ENCODE measurements around the gene PTPRJ. TPM values are rescaled to one million over a fixed set of nuclear protein-coding genes. Genes with fewer than 3 reads are reported as not detected.

Gene PTPRJ
- polyA plus RNA-seq, 1 donor (not counting 4 experiments of a cell fraction or from before 2014, with no cell fraction given) = 0.84 TPM

- Histone ChIP-seq H3K79me2 (ENCODE audit: control insufficient read depth, insufficient read depth, low read length) (no peaks in the 10 kb centered on the region), H2AFZ (ENCODE audit: control insufficient read depth, low read length) (no peak overlapping the region), H3K4me2 (ENCODE audit: control insufficient read depth, extremely low read depth, insufficient read depth, low read depth, low read length) (no peak overlapping the region), H3K4me1 (ENCODE audit: control insufficient read depth, extremely low read depth, insufficient read depth, low read length) (no peaks in the 10 kb centered on the region), H3K4me3 (ENCODE audit: control insufficient read depth in 2 of 3, extremely low read depth in 1 of 3, insufficient read depth in 2 of 3, low read depth in 1 of 3, low read length in 3 of 3) (no peak overlapping the region), H3K27ac (ENCODE audit: control insufficient read depth, insufficient read depth, low read length) (no peak overlapping the region), H3K9me1 (ENCODE audit: control insufficient read depth, extremely low read depth, insufficient read depth, low read length) (no peaks in the 10 kb centered on the region), H4K20me1 (ENCODE audit: control insufficient read depth, extremely low read depth, insufficient read depth, low read length) (no peaks in the 10 kb centered on the region), H3K36me3 (ENCODE audit: control insufficient read depth in 2 of 2, extremely low read depth in 1 of 2, insufficient read depth in 2 of 2, low read length in 2 of 2) (no peaks in the 10 kb centered on the region), H3K9me3 (ENCODE audit: control insufficient read depth, low read depth, low read length) (no peaks in the 10 kb centered on the region), H3K27me3 (ENCODE audit: control insufficient read depth, extremely low read depth, insufficient read depth, low read length) (no peaks in the 10 kb centered on the region), H3K9ac (ENCODE audit: control insufficient read depth, extremely low read depth, insufficient read depth, low read length) (no peak overlapping the region)
- FAIRE-seq = no peak
- TF ChIP-seq CTCF (optimal IDR thresholded peaks at IDR 0.05 in 1 of 3, IDR thresholded peaks at IDR 0.05 in 1 of 3, conservative IDR thresholded peaks at IDR 0.05 in 1 of 3; ENCODE audit: extremely low read depth in 1 of 3, insufficient read depth in 2 of 3, low read length in 3 of 3) = no peak
- TF ChIP-seq EZH2 (IDR thresholded peaks at IDR 0.05; ENCODE audit: low read length) = no peak
- no peak for DNase-seq (ENCODE audit: low read depth, low spot score)
- dilution Hi-C loops (cut with MboI; ENCODE audit: extremely low pct_ligation_motif_present, low sequenced_read_pairs) = no loop called here
Measured at GRCh38 chr11:48000432-48000831, 20.1 kb downstream of the PTPRJ start.

- Histone ChIP-seq H3K9ac (ENCODE audit: control insufficient read depth, extremely low read depth, insufficient read depth, low read length) (no peak overlapping the region), H3K79me2 (ENCODE audit: control insufficient read depth, insufficient read depth, low read length) (no peaks in the 10 kb centered on the region), H3K27ac (ENCODE audit: control insufficient read depth, insufficient read depth, low read length) (no peak overlapping the region), H2AFZ (ENCODE audit: control insufficient read depth, low read length) (no peak overlapping the region), H3K4me3 (ENCODE audit: control insufficient read depth in 2 of 3, extremely low read depth in 1 of 3, insufficient read depth in 2 of 3, low read depth in 1 of 3, low read length in 3 of 3) (no peak overlapping the region), H3K4me2 (ENCODE audit: control insufficient read depth, extremely low read depth, insufficient read depth, low read depth, low read length) (no peak overlapping the region), H3K9me1 (ENCODE audit: control insufficient read depth, extremely low read depth, insufficient read depth, low read length) (no peaks in the 10 kb centered on the region), H4K20me1 (ENCODE audit: control insufficient read depth, extremely low read depth, insufficient read depth, low read length) (no peaks in the 10 kb centered on the region), H3K36me3 (ENCODE audit: control insufficient read depth in 2 of 2, extremely low read depth in 1 of 2, insufficient read depth in 2 of 2, low read length in 2 of 2) (no peaks in the 10 kb centered on the region), H3K4me1 (ENCODE audit: control insufficient read depth, extremely low read depth, insufficient read depth, low read length) (no peaks in the 10 kb centered on the region), H3K9me3 (ENCODE audit: control insufficient read depth, low read depth, low read length) (no peaks in the 10 kb centered on the region), H3K27me3 (ENCODE audit: control insufficient read depth, extremely low read depth, insufficient read depth, low read length) (no peaks in the 10 kb centered on the region)
- no peak for FAIRE-seq
- TF ChIP-seq EZH2 (IDR thresholded peaks at IDR 0.05; ENCODE audit: low read length) (no peak), CTCF (optimal IDR thresholded peaks at IDR 0.05 in 1 of 3, IDR thresholded peaks at IDR 0.05 in 1 of 3, conservative IDR thresholded peaks at IDR 0.05 in 1 of 3; ENCODE audit: extremely low read depth in 1 of 3, insufficient read depth in 2 of 3, low read length in 3 of 3) (no peak)
- dilution Hi-C loops (cut with MboI; ENCODE audit: extremely low pct_ligation_motif_present, low sequenced_read_pairs) = no loop called here
- no peak for DNase-seq (ENCODE audit: low read depth, low spot score)
Measured at GRCh38 chr11:48001438-48002021, 21.2 kb downstream of the PTPRJ start.
